ENCODE measurements around the gene MUC3A. TPM values are rescaled to one million over a fixed set of nuclear protein-coding genes. Genes with fewer than 3 reads are reported as not detected.

The MUC3A gene
- total RNA-seq, 1 donor from 2014 or later = under 0.01 TPM

- DNase-seq (ENCODE audit: low read depth) (no peak), FAIRE-seq (no peak)
- H3K27me3 ChIP-seq (ENCODE audit: control insufficient read depth, insufficient read depth, low read length) = peaks cover 23% of the 10 kb centered on the region
- H3K36me3 ChIP-seq (ENCODE audit: control insufficient read depth, insufficient read depth, low read length) = no peaks in the 10 kb centered on the region
- no peak overlapping the region for H3K4me3 ChIP-seq (ENCODE audit: low read depth, low read length)
- TF ChIP-seq CTCF (IDR thresholded peaks at IDR 0.05; ENCODE audit: insufficient read depth, low read length, severe bottlenecking) = no peak
Observed at GRCh38 chr7:100963874-100964273, 14.5 kb downstream of the MUC3A start.

GRCh38 chr7:100964630-100965029 is 15.3 kb downstream of the MUC3A start:
- H3K27me3 ChIP-seq (ENCODE audit: control insufficient read depth, insufficient read depth, low read length) = peaks cover 23% of the 10 kb centered on the region
- no peak for TF ChIP-seq CTCF (IDR thresholded peaks at IDR 0.05; ENCODE audit: insufficient read depth, low read length, severe bottlenecking)
- no peak overlapping the region for H3K4me3 ChIP-seq (ENCODE audit: low read depth, low read length)
- FAIRE-seq = no peak
- no peak for DNase-seq (ENCODE audit: low read depth)
- H3K36me3 ChIP-seq (ENCODE audit: control insufficient read depth, insufficient read depth, low read length) = no peaks in the 10 kb centered on the region

- DNase-seq (ENCODE audit: low read depth) (no peak), FAIRE-seq (no peak)
- no peaks in the 10 kb centered on the region for H3K36me3 ChIP-seq (ENCODE audit: control insufficient read depth, insufficient read depth, low read length)
- H3K4me3 ChIP-seq (ENCODE audit: low read depth, low read length) = no peak overlapping the region
- H3K27me3 ChIP-seq (ENCODE audit: control insufficient read depth, insufficient read depth, low read length) = peaks cover 23% of the 10 kb centered on the region
- TF ChIP-seq CTCF (IDR thresholded peaks at IDR 0.05; ENCODE audit: insufficient read depth, low read length, severe bottlenecking) = no peak
Observed at GRCh38 chr7:100965045-100965722, 15.8 kb downstream of the MUC3A start.

GRCh38 chr7:100965723-100966541 is 16.6 kb downstream of the MUC3A start:
- peak; percentile 96 for TF ChIP-seq CTCF (IDR thresholded peaks at IDR 0.05; ENCODE audit: insufficient read depth, low read length, severe bottlenecking)
- H3K4me3 ChIP-seq (ENCODE audit: low read depth, low read length) = peak overlapping the region; percentile 0
- FAIRE-seq (no peak), DNase-seq (ENCODE audit: low read depth) (peak; percentile 28)
- no peaks in the 10 kb centered on the region for H3K36me3 ChIP-seq (ENCODE audit: control insufficient read depth, insufficient read depth, low read length)
- peaks cover 23% of the 10 kb centered on the region for H3K27me3 ChIP-seq (ENCODE audit: control insufficient read depth, insufficient read depth, low read length)

- FAIRE-seq (peak; percentile 60), DNase-seq (ENCODE audit: low read depth) (no peak)
- H3K27me3 ChIP-seq (ENCODE audit: control insufficient read depth, insufficient read depth, low read length) = peaks cover 23% of the 10 kb centered on the region
- no peak for TF ChIP-seq CTCF (IDR thresholded peaks at IDR 0.05; ENCODE audit: insufficient read depth, low read length, severe bottlenecking)
- no peak overlapping the region for H3K4me3 ChIP-seq (ENCODE audit: low read depth, low read length)
- no peaks in the 10 kb centered on the region for H3K36me3 ChIP-seq (ENCODE audit: control insufficient read depth, insufficient read depth, low read length)
Observed at GRCh38 chr7:100966542-100967291, 17.4 kb downstream of the MUC3A start.
